ENCODE data around the gene ADARB2. TPM values are rescaled to one million over a fixed set of nuclear protein-coding genes. Genes with fewer than 3 reads are reported as not detected.

The ADARB2 gene
- total RNA-seq, 1 donor from 2014 or later, result 0.80 TPM

- ATAC-seq, result no peak
- TF ChIP-seq CTCF (IDR thresholded peaks at IDR 0.05), result no peak
- Histone ChIP-seq H3K4me1 (no peaks in the 10 kb centered on the region), H3K36me3 (no peaks in the 10 kb centered on the region), H3K4me3 (no peak overlapping the region), H3K9me3 (no peaks in the 10 kb centered on the region), H3K27ac (no peak overlapping the region), H3K27me3 (ENCODE audit: low read depth) (peaks cover 25% of the 10 kb centered on the region)
- DNase-seq, result no peak
- intact Hi-C loops (cut with DNase I), result no loop called here
Observed at GRCh38 chr10:1362589-1363445, 374.5 kb downstream of the ADARB2 start.

GRCh38 chr10:1361411-1362105 lies 375.8 kb downstream of the ADARB2 start:
- no peak for DNase-seq
- Histone ChIP-seq H3K36me3 (no peaks in the 10 kb centered on the region), H3K9me3 (no peaks in the 10 kb centered on the region), H3K27me3 (ENCODE audit: low read depth) (peaks cover 21% of the 10 kb centered on the region), H3K4me1 (no peaks in the 10 kb centered on the region), H3K27ac (no peak overlapping the region), H3K4me3 (no peak overlapping the region)
- TF ChIP-seq CTCF (IDR thresholded peaks at IDR 0.05), result no peak
- ATAC-seq, result no peak
- intact Hi-C loops (cut with DNase I), result no loop called here

- Histone ChIP-seq H3K27ac (no peak overlapping the region), H3K9me3 (no peaks in the 10 kb centered on the region), H3K36me3 (no peaks in the 10 kb centered on the region), H3K4me1 (no peaks in the 10 kb centered on the region), H3K27me3 (ENCODE audit: low read depth) (peaks cover 21% of the 10 kb centered on the region), H3K4me3 (no peak overlapping the region)
- DNase-seq (no peak), ATAC-seq (no peak)
- TF ChIP-seq CTCF (IDR thresholded peaks at IDR 0.05), result no peak
- intact Hi-C loops (cut with DNase I), result no loop called here
Observed at GRCh38 chr10:1360558-1361164, 376.7 kb downstream of the ADARB2 start.

DNA sequence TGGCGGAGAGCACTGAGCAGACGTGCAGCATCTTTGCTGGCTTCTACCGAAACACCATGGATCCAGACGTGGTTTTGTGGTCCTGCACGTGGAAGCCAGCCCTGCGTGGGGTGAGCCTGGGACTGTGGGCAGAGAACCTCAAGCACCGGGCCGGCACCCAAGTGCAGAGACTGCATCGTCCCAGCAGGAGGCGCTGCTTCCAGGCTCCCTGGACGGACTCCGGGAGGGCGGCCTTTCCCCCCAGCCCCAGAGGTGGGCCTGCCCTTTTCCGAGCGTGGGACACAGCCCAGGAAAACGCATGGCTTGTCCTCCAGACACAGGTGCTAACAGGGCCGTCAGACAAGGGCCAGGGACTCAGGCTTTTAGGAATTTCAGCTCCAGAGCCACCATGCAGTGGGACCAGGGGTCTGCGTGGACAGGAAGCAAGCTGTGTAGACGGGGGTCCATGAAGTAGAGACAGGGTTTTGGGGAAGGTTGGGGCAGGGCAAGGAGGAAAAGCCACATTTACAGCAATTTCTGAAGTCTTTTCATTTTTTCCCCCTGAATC lies 377.2 kb downstream of the ADARB2 start:
- DNase-seq, result no peak

More for the DNA sequence above, 377.2 kb downstream of the ADARB2 start:
- TF ChIP-seq CTCF (IDR thresholded peaks at IDR 0.05), result no peak
- Histone ChIP-seq H3K27me3 (ENCODE audit: low read depth) (peaks cover 21% of the 10 kb centered on the region), H3K4me3 (no peak overlapping the region), H3K36me3 (no peaks in the 10 kb centered on the region), H3K27ac (no peak overlapping the region), H3K9me3 (no peaks in the 10 kb centered on the region), H3K4me1 (no peaks in the 10 kb centered on the region)
- intact Hi-C loops (cut with DNase I), result no loop called here
- ATAC-seq, result peak in 1 of 2 donors; percentile 33
